ENCODE data around the gene KMT2B.
"Not testable (repeated sequence)": the region's sequence is repeated elsewhere in the genome, so short reads cannot be mapped to it uniquely, and the experiment has no call there.

Gene KMT2B

DNA sequence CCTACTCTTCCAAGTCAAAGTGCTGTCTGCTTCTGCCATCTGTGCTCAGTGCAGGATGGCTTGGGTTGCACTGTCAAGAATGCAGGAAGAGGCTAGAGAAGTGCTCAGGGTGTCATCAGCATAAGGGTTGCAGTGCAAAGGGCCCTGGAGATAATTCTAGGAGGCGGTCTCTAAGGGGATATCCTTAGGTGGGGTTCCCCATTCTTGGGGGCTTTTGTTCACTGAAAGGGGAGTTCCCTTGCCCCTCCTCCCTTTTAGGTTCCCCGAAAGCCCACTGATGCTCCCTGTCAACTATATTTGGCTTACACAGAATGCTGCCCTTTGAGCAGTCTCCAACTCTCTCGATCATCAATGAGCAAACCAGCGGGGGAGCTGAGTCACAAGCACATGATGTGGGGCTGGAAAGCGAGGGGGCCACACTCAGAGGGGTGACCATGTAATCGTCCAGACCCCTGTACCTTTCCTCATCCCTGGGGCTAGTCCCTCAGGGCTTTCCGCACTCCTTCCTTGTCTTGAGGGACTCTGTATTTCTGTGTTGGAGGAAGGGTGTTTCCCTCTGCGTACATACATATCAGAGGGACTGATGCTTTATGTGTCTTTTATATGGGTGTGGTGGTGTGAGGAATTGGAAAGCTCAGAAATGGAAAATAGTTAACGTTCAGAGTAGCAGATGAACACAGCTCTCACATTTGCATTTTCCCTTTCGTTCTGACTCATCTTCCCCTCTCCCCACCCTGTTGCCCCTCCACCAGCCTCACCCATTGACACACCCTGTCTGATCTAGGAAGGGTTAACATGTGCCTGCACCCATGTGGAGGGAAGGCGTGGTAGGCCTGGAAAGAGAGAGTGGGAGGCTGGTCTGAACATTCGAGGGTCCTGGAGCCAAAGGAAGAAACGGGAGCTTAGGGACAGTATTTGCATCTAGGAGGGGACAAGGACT is 6.7 kb upstream of the KMT2B start:
- DNase-seq: peak; percentile 9

DNA sequence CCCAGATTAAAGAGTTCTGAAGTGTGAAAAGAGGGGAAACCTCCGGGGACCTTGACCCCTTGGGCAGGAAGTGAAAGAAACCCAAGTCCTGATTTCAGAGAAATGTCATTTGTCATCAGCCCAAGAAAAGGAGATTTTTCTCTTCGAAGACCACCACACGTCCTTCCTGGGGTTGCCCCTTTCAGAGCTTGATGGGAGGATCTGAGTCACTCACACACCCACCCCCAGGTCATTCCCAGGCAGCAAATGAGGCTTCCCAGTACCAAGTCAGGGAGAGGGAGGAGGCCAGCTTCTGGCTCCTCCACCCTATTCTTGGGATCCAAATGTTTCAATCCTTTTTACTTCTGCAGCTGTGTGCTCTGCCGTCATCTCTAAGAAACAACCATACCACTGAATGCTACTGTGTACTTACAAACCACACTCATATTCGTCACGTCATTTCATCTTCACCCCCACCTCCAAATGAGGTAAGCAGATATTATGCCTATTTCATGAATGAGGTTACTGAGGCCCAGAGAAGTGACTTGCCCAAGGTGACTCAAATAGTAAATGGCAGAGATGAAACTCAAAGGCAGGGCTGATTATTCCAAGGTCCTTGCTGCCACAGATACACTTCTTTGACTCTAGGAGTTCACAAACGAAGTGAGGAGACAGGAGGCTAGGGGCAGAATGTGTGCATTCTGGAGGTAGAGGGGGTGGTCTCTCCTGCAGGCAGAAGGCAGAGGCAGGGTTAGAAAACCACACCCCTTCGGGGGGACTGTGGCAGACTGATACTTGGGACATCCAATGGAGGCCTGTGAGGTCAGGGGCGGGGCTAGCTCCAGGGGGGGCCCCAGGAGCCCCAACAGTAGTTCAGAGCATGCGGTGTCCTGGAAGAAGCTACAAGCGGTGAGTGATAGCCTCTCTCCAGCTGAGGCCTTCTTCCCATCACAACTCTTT is 5.0 kb upstream of the KMT2B start:
- no peak for DNase-seq

DNA sequence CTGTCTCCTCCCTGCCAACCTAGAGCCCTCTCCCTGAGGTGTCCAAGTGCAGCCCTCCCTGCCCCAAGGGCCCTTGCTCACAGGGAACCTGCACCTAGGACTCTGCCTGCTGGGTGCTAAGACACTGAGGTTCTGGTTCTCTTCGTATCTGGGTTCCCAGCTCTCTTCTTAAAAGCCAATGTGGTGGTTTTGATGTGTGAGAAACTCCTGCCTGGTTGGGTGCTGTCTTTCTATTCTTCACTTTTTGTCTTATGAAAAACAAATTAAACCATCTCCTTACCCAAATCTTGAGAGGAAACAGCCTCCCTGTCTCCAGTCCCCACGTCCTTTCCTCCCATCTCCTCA is 4.3 kb upstream of the KMT2B start:
- no peak for DNase-seq

DNA sequence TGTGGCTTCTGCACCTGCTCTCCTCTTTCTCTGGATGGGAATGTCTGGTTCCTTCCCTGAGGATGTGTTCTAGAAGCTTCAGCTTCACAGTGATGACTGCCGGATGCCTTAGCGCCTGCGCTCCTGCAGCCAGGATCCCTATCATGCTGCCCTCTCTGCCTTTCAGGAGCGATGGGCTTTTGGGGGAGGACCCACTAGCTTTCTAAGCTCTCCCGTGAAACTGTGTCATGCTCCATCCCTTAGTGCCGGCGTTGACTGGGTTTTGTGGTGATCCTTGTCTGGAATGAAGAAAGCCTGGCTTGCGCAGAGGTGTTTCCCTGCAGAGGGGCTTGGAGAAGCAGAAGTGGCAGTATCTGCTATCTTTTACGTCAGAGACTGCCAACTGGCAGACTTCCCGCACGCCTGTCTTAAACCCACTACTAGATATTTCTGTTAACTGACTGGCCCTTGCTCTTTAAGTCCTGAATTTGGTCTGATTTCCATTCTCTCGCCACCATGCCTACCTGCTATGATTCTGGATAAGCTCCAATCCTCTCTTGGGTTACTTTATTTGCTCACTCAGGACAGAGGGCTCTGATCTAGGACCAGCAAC is 3.8 kb upstream of the KMT2B start:
- no peak for DNase-seq

DNA sequence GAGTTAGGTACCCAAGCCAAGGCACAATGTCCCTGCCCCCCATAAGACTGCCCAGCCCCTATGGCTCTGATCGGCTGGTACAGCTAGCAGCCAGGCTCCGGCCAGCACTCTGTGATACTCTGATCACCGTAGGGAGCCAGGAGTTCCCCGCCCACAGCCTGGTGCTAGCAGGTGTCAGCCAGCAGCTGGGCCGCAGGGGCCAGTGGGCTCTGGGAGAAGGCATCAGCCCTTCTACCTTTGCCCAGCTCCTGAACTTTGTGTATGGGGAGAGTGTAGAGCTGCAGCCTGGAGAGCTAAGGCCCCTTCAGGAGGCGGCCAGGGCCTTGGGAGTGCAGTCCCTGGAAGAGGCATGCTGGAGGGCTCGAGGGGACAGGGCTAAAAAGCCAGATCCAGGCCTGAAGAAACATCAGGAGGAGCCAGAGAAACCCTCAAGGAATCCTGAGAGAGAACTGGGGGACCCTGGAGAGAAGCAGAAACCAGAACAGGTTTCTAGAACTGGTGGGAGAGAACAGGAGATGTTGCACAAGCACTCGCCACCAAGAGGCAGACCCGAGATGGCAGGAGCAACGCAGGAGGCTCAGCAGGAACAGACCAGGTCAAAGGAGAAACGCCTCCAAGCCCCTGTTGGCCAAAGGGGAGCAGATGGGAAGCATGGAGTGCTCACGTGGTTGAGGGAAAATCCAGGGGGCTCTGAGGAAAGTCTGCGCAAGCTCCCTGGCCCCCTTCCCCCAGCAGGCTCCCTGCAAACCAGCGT is 3.0 kb upstream of the KMT2B start:
- DNase-seq: no peak

DNA sequence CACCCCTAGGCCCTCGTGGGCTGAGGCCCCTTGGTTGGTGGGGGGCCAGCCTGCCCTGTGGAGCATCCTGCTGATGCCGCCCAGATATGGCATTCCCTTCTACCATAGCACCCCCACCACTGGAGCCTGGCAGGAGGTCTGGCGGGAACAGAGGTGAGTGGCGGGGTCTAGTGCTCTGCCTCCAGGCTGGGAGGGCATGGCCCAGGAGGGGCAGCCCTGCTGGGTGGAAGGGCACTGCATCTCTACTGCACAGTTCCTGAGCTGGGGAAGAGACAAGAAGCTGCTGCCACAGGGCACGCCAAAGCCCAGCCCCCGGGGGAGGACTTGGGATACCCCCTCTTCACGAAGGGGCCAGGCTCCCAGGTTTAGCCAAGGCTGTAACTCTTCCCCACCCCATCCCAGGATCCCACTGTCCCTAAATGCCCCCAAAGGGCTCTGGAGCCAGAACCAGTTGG is 2.4 kb upstream of the KMT2B start:
- DNase-seq: no peak

DNA sequence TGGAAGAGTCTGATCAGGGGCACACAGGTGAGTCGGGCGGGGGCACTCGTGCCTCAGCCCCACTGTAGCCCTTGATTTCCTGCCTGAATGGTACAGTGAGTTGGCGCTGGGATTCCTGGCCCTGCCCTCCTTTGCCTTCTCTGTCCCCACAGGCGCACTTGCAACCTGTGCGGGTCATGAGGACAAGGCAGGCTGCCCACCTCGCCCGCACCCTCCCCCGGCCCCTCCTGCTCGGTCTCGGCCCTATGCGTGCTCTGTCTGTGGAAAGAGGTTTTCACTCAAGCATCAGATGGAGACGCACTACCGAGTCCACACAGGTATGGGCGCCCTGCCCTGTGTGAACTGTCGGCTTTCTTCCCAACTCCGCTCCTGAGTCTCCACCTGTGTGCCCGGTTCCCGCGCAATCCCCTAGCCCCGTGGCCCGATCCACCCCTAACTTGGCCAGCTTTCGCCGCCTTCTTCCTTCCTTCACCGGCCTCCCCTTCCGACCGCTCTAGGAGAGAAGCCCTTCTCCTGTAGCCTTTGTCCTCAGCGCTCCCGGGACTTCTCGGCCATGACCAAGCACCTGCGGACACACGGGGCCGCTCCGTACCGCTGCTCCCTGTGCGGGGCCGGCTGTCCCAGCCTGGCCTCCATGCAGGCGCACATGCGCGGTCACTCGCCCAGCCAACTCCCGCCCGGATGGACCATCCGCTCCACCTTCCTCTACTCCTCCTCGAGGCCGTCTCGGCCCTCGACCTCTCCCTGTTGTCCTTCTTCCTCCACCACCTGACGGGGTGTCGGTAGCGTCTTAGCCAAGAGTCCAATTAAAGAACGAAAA is 1.6 kb upstream of the KMT2B start:
- peak; percentile 37 for DNase-seq

DNA sequence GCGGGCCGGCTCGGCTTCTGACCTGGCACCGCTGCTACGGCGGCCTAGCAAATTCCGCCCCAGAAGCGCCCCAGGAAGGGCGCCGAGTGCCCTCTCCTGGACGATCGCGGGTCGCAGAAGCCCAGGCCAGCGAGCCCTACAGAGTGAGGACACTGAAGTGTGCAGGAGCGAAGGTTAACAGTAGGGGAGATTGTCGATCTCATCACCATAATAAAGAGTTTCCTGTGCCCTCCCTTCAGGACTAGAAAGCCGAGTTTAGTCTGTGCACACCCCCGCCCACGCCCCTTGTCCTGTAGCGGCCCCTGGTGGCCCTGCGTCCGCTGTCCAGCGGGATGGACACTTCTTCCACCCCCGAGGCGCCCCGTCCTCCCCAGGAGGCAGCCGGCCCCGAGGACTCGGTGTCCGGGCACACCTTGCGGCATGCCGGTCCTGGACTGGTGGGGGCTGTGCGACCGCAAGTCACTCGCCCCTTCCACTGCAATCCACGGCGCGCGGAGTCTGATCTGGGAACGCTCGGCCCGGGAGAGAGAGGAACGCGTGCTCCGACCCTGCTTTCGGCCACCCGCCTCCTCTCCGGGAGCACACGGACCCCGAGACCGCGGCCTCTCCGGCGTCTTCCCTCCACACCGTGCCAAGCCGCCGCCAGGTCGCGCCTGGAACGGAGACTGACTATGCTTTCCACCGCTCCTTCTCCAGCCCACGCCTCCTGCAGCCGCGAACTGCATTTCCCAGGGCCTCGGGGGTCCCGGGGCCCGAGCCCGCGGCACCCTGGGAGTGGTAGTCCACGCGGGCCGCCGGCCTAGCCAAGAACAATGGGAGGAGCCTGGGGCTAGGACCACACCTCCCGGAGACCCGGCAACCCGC is 770 bp upstream of the KMT2B start:
- peak; percentile 97 for DNase-seq

DNA sequence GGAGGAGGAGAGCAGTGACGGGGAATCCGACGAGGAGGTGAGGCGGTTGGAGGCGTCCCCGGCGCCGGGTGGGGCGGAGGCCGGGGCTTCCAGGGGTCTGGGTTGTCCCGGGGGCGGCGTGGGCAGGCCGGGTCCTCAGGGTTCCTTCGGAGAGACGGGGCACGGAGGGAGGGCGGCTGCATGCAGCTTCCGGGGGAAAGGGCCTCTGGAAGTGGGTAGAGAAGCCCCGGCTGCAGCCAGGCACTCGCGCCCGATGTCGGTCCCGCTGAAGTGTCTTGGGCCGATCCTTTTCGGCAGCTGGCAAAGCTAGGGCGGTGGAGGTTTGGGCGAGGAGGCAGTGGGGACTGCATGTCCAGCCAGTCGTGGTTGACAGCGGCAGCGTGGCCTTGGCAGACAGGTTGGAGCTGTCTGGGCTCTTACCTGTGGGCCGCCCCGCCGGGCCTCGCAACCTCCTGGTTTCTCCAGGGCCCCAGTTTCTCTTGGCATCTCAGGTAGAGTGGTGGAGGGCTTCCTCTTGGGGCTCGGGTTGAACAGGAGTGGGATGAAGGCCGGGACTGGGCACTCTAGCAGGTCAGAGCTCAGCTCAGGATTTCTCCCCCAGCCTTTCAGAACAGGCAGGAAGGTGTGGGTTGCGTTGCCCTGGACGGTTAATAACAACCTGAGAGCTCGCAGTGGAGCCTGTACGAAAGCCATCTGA is 690 bp downstream of the KMT2B start:
- no peak for DNase-seq

DNA sequence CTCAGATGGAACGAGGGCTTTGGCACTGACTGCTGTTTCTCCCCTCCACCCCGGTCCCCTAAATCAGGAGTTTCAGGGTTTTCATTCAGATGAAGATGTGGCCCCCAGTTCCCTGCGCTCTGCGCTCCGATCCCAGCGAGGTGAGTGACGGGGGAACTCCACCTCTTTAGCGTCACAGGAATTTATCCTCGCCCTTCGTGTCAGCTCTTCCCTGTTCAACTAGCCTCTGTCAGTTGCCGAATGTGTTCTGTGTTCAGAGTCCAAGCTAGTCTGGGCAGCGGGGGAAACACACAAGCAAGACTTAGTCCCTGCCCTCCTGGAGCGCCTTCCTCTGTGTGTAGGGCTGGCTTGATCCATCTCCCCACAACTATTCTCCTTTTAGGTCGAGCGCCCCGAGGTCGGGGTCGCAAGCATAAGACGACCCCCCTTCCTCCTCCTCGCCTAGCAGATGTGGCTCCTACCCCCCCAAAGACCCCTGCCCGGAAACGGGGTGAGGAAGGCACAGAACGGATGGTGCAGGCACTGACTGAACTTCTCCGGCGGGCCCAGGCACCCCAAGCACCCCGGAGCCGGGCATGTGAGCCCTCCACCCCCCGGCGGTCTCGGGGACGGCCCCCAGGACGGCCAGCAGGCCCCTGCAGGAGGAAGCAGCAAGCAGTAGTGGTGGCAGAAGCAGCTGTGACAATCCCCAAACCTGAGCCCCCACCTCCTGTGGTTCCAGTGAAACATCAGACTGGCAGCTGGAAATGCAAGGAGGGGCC is 1.8 kb downstream of the KMT2B start:
- DNase-seq: no peak

DNA sequence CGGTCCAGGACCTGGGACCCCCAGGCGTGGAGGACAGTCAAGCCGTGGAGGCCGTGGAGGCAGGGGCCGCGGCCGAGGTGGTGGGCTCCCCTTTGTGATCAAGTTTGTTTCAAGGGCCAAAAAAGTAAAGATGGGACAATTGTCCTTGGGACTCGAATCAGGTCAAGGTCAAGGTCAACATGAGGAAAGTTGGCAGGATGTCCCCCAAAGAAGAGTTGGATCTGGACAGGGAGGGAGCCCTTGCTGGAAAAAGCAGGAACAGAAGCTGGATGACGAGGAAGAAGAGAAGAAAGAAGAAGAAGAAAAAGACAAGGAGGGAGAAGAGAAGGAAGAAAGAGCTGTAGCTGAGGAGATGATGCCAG is 2.3 kb downstream of the KMT2B start:
- no peak for DNase-seq

DNA sequence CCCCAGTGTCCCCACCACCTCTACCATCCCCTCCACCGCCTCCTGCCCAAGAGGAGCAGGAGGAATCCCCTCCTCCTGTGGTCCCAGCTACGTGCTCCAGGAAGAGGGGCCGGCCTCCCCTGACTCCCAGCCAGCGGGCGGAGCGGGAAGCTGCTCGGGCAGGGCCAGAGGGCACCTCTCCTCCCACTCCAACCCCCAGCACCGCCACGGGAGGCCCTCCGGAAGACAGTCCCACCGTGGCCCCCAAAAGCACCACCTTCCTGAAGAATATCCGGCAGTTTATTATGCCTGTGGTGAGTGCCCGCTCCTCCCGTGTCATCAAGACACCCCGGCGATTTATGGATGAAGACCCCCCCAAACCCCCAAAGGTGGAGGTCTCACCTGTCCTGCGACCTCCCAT is 2.8 kb downstream of the KMT2B start:
- no peak for DNase-seq

DNA sequence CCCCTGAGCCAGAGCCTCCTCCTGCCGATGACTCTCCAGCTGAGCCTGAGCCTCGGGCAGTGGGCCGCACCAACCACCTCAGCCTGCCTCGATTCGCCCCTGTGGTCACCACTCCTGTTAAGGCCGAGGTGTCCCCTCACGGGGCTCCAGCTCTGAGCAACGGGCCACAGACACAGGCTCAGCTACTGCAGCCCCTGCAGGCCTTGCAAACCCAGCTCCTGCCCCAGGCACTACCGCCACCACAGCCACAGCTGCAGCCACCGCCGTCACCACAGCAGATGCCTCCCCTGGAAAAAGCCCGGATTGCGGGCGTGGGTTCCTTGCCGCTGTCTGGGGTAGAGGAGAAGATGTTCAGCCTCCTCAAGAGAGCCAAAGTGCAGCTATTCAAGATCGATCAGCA is 3.6 kb downstream of the KMT2B start:
- DNase-seq: no peak

DNA sequence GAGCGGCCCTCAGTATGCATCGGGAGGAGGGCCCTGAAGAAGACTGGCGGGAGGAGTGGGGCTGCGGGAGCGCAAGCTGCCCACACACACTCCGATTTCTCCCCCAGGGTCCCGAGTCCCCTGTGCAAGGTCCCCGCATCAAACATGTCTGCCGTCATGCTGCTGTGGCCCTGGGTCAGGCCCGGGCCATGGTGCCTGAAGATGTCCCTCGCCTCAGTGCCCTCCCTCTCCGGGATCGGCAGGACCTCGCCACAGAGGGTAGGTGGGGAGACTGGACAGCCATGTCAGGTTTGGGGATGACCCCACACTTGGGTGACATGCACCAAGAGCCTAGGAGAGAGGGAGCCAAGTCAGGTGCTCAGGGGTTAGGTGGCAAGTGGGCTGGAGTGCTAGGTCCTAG is 4.7 kb downstream of the KMT2B start:
- no peak for DNase-seq

DNA sequence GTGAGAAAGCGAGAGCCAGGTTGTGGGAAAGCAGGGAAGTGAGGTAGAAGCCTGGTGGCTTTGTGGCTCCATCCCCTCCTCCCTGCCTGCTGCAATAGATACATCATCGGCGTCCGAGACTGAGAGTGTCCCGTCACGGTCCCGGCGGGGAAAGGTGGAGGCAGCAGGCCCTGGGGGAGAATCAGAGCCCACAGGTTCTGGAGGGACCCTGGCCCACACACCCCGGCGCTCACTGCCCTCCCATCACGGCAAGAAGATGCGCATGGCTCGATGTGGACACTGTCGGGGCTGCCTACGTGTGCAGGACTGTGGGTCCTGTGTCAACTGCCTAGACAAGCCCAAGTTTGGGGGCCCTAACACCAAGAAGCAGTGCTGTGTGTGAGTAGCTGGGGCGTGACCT is 5.1 kb downstream of the KMT2B start:
- no peak for DNase-seq

DNA sequence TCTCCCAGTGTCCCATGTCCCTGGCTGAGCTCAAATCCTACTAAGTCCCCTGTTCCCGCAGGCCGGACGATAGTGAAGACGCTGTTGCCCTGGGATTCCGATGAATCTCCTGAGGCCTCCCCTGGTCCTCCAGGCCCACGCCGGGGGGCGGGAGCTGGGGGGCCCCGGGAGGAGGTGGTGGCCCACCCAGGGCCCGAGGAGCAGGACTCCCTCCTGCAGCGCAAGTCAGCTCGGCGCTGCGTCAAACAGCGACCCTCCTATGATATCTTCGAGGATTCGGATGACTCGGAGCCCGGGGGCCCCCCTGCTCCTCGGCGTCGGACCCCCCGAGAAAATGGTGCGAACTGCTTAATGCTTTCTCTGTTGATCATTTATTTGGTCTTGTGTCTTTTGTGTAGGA is 5.9 kb downstream of the KMT2B start:
- DNase-seq: no peak

DNA sequence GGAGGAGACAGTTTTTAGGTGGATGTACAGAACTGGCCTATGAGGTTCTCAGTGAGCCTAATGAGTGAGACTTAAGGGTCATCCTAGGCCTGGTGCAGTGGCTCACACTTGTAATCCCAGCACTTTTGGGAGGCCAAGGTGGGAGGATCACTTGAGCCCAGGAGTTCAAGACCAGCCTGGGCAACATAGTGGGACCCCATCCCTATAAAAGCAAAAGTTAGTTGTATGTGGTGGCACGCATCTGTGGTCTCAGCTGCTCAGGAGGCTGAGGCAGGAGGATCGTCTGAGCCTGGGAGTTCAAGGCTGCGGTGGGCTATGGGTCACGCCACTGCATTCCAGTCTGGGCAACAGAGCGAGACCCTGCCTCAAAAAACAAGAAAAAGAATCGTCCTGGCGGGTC is 6.3 kb downstream of the KMT2B start:
- DNase-seq: not testable (repeated sequence)

DNA sequence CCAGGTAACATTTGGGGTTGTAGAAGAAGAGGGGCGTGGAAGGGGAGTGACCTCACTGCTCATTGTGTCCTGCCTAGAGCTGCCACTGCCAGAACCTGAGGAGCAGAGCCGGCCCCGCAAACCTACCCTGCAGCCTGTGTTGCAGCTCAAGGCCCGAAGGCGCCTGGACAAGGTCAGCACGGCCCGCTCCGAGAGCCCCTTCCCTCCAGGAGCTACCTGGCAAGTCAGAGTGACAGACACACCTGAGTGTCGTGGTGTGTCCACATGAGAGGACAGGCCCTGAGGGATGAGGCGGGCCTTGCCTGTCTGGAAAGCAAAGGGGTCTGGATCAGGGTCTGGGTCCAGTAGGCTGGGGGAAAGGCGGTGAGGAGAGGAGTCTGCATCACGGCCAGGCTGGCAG is 6.8 kb downstream of the KMT2B start:
- no peak for DNase-seq

DNA sequence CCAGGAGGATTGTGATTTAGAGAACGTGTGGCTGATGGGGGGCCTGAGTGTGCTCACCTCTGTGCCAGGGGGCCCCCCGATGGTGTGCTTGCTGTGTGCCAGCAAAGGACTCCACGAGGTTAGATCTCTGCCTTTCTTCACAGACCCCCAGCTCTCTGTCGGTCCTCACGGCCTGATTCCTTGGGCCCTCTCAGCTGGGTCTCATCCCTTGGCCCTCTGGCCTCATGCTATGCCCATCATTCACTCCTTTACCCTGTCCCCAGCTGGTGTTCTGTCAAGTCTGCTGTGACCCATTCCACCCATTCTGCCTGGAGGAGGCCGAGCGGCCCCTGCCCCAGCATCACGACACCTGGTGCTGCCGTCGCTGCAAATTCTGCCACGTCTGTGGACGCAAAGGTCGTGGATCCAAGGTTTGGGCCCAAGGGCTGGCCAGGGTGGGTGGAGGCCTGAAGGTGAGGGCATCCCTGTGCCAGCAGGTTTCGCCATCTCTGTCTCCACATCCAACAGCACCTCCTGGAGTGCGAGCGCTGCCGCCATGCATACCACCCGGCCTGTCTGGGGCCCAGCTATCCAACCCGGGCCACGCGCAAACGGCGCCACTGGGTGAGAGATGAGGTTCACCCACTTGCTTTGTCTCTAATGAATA is 7.5 kb downstream of the KMT2B start:
- no peak for DNase-seq

Measured in NCI-H2171 treated with DMSO at 0.1 percent for 48 hours (cell line).